ENCODE measurements around the gene SAP25.

DNA sequence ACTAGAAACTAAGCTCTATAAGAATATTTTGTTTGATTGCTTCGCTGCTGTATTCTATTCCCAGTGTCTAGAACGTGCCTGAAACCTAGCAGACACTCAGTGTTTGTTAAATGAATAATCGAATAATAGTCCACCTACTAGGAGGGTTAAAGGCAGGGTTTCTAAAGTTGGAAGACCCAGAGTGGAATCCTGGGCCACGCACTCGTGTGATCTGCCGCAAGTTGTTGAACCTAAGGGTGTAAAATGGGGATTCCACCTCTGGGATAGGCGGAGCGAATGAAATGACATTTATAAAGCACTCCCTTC is 35.4 kb downstream of the SAP25 start:
- TF ChIP-seq, protein P1, sequence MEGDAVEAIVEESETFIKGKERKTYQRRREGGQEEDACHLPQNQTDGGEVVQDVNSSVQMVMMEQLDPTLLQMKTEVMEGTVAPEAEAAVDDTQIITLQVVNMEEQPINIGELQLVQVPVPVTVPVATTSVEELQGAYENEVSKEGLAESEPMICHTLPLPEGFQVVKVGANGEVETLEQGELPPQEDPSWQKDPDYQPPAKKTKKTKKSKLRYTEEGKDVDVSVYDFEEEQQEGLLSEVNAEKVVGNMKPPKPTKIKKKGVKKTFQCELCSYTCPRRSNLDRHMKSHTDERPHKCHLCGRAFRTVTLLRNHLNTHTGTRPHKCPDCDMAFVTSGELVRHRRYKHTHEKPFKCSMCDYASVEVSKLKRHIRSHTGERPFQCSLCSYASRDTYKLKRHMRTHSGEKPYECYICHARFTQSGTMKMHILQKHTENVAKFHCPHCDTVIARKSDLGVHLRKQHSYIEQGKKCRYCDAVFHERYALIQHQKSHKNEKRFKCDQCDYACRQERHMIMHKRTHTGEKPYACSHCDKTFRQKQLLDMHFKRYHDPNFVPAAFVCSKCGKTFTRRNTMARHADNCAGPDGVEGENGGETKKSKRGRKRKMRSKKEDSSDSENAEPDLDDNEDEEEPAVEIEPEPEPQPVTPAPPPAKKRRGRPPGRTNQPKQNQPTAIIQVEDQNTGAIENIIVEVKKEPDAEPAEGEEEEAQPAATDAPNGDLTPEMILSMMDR (IDR thresholded peaks at IDR 0.05; ENCODE audit: low read depth, low read length, missing input control): no peak
- TF ChIP-seq GABPA (IDR thresholded peaks at IDR 0.05 in 1 of 2, conservative IDR thresholded peaks at IDR 0.05 in 1 of 2) (no peak), RXRA (IDR thresholded peaks at IDR 0.05) (no peak), RAD21 (IDR thresholded peaks at IDR 0.05) (no peak), HNF4G (IDR thresholded peaks at IDR 0.05) (no peak), FOXA1 (IDR thresholded peaks at IDR 0.05) (no peak), SP1 (IDR thresholded peaks at IDR 0.05) (no peak), YY1 (IDR thresholded peaks at IDR 0.05) (no peak), TAF1 (conservative IDR thresholded peaks at IDR 0.05) (no peak), EGR1 (IDR thresholded peaks at IDR 0.05; ENCODE audit: low read depth in 2 of 2) (no peak)
- TF ChIP-seq, protein P2, sequence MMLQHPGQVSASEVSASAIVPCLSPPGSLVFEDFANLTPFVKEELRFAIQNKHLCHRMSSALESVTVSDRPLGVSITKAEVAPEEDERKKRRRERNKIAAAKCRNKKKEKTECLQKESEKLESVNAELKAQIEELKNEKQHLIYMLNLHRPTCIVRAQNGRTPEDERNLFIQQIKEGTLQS (IDR thresholded peaks at IDR 0.05): no peak
- TF ChIP-seq, protein P3, sequence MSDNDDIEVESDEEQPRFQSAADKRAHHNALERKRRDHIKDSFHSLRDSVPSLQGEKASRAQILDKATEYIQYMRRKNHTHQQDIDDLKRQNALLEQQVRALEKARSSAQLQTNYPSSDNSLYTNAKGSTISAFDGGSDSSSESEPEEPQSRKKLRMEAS (IDR thresholded peaks at IDR 0.05): no peak
